ENCODE data around the gene SLC1A5.

SLC1A5 gene

DNA sequence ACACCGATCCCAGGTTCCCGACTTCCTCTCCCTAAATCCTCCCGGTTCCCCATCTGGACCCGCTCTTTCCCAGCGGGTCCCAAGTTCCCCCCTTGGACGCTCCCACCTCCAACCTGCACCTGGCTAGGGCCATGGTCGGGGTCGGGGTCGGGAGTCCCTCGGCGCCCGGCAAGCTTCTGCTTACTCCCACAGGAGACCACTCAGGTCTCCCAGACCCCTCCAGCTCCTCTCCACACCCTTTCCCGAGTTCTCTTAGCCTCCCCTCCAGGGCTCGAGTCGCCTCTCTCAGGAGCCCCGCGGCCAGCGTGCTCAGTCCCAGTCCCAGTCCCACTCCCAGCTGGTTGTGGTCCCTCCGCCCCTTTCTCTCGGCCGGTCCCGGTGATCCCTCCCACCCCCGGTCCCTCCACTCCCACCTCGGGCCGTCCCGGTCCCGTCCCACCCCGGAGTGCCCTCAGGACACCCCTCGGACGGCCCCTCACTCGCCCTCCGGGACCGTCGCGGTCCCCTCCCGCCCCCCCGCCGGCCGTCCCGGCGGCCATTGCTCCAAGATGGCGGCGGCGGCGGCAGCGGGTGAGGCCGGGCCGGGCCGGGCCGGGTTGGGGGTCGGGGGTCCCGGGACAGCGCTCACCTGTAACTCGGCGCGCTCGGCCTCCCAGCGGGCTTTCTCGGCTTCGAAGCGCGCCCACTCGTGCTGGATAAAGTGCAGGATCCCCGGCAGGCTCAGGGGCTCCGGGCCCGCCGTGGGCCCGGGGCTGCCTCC lies 42.7 kb downstream of the SLC1A5 start, which contains the start of gene FKRP:
FKRP (plus strand) TSS at position 537 of the 760 bp plus-strand sequence. CDS start 9,394 bp downstream, outside the sequence.
- H3K4me1 ChIP-seq (ENCODE audit: control extremely low read depth in 1 of 4, control insufficient read depth in 4 of 4, insufficient read depth in 4 of 4, low read length in 3 of 4) = peaks cover 0 to 26% (median 18%) of the 10 kb centered on the region in 4 experiments
- H3K27me3 ChIP-seq (replicated peaks in 2 of 5; ENCODE audit: control insufficient read depth in 4 of 5, insufficient read depth in 5 of 5, low read length in 4 of 5) = no peaks in the 10 kb centered on the region
- WGBS (ENCODE audit: insufficient coverage) = 0% methylated on average over 53 of the region's 68 CpGs
- POLR2A ChIA-PET = interaction anchor here (1.2 kb wide), 1 partner anchor 16 kb away, joined by 4 read pairs; no protein-coding TSS in a partner anchor
- no peak for DNase-seq
- peak within 1 kb of the TSS; percentile 54 to 89 for H3K27ac ChIP-seq (ENCODE audit: insufficient read depth in 1 of 2, low read depth in 1 of 2, low read length in 2 of 2, poor library complexity in 1 of 2, severe bottlenecking in 2 of 2)
- CTCF ChIA-PET = interaction anchor here (0.8 to 1.4 kb wide), 2 partner anchors 8 to 11 kb away, joined by 3 read pairs; no protein-coding TSS in a partner anchor
- H3K36me3 ChIP-seq (ENCODE audit: control insufficient read depth in 4 of 4, insufficient read depth in 4 of 4, low read length in 3 of 4) = peaks cover 0 to 11% (median 2%) of the 10 kb centered on the region in 4 experiments
- no peaks in the 10 kb centered on the region for H3K9me3 ChIP-seq (ENCODE audit: control extremely low read depth in 1 of 5, control insufficient read depth in 4 of 5, insufficient read depth in 2 of 5, low read depth in 1 of 5, low read length in 4 of 5)
- peak within 1 kb of the TSS; percentile 58 to 93 (median 89) for H3K4me3 ChIP-seq (ENCODE audit: control insufficient read depth in 1 of 7, extremely low read depth in 1 of 7, insufficient read depth in 4 of 7, low read depth in 2 of 7, low read length in 6 of 7)

DNA sequence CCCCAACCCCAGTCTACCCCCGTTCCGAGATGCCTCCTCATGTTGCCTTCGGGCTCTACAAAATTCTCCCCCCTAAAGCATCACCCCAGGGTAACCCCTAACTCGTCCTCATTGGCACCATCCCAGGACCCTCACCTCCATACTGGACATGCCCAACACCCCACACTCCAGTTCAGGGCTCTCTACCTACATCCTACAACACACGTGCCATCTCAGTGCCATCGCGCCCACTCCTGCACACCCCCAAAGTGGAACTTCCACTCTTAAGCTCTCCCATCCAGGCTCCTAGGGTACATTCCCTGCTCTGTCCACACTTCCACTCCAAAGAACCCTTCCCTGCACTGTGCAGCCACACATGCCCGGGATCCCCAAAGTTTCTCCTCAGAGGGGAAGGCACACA lies 43.4 kb downstream of the SLC1A5 start:
- ChIA-PET POLR2A (interaction anchor here (1.2 kb wide), 1 partner anchor 15 kb away, joined by 4 read pairs; no protein-coding TSS in a partner anchor), CTCF (interaction anchor here (0.8 to 1.4 kb wide), 4 partner anchors 9 to 96 kb away, joined by 3 to 10 read pairs (median 3); no protein-coding TSS in a partner anchor)
- DNase-seq = no peak
- H3K27me3 ChIP-seq (replicated peaks in 2 of 5; ENCODE audit: control insufficient read depth in 4 of 5, insufficient read depth in 5 of 5, low read length in 4 of 5) = no peaks in the 10 kb centered on the region
- peak overlapping the region in 1 of 2 experiments; percentile 89 for H3K27ac ChIP-seq (ENCODE audit: insufficient read depth in 1 of 2, low read depth in 1 of 2, low read length in 2 of 2, poor library complexity in 1 of 2, severe bottlenecking in 2 of 2)
- no peaks in the 10 kb centered on the region for H3K9me3 ChIP-seq (ENCODE audit: control extremely low read depth in 1 of 5, control insufficient read depth in 4 of 5, insufficient read depth in 2 of 5, low read depth in 1 of 5, low read length in 4 of 5)
- WGBS (ENCODE audit: insufficient coverage) = 38% methylated on average over 8 of the region's 8 CpGs
- H3K4me1 ChIP-seq (ENCODE audit: control extremely low read depth in 1 of 4, control insufficient read depth in 4 of 4, insufficient read depth in 4 of 4, low read length in 3 of 4) = peaks cover 0 to 26% (median 17%) of the 10 kb centered on the region in 4 experiments
- peaks cover 0 to 13% (median 5%) of the 10 kb centered on the region in 4 experiments for H3K36me3 ChIP-seq (ENCODE audit: control insufficient read depth in 4 of 4, insufficient read depth in 4 of 4, low read length in 3 of 4)
- peak overlapping the region; percentile 58 to 93 (median 89) for H3K4me3 ChIP-seq (ENCODE audit: control insufficient read depth in 1 of 7, extremely low read depth in 1 of 7, insufficient read depth in 4 of 7, low read depth in 2 of 7, low read length in 6 of 7)

DNA sequence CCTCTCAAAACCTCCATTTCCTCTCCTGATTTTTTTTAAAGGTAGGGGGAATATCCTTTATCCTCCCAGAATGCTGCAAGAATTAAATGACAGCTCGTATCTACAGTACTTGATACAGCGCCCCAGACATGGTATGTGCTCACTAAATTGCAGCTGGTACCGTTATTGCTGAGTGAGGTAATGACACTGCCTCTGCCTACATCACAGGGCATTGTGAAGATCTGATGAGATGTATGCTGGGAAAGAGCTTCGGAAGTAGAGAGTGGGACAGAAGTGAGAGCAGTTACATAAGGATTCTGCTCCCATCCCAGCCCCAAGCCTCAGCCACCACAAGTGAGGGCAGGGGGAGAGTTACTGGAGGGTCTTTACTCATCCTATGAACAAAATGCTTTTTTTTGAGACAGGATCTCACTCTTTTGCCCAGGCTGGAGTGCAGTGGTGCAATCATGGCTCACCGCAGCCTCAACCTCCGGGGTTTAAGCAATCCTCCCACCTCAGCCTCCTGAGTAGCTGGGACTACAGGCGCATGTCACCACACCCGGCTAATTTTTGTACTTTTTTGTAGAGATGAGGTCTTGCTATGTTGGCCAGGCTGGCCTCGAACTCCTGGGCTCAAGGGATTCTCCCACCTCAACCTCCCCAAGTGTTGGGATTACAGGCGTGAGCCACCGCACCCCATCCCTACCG lies 44.2 kb downstream of the SLC1A5 start:
- POLR2A ChIA-PET = interaction anchor here (1.8 kb wide), 1 partner anchor 45 kb away, joined by 4 read pairs; the partner anchor contains the start of gene SLC1A5
- Histone ChIP-seq H3K4me1 (ENCODE audit: control extremely low read depth in 1 of 4, control insufficient read depth in 4 of 4, insufficient read depth in 4 of 4, low read length in 3 of 4) (peaks cover 0 to 26% (median 17%) of the 10 kb centered on the region in 4 experiments), H3K27me3 (replicated peaks in 2 of 5; ENCODE audit: control insufficient read depth in 4 of 5, insufficient read depth in 5 of 5, low read length in 4 of 5) (no peaks in the 10 kb centered on the region), H3K9me3 (ENCODE audit: control extremely low read depth in 1 of 5, control insufficient read depth in 4 of 5, insufficient read depth in 2 of 5, low read depth in 1 of 5, low read length in 4 of 5) (no peaks in the 10 kb centered on the region), H3K4me3 (ENCODE audit: control insufficient read depth in 1 of 7, extremely low read depth in 1 of 7, insufficient read depth in 4 of 7, low read depth in 2 of 7, low read length in 6 of 7) (peak overlapping the region in 3 of 7 experiments; percentile 58 to 93 (median 91)), H3K27ac (ENCODE audit: insufficient read depth in 1 of 2, low read depth in 1 of 2, low read length in 2 of 2, poor library complexity in 1 of 2, severe bottlenecking in 2 of 2) (no peak overlapping the region), H3K36me3 (ENCODE audit: control insufficient read depth in 4 of 4, insufficient read depth in 4 of 4, low read length in 3 of 4) (peaks cover 4 to 19% (median 8%) of the 10 kb centered on the region in 4 experiments)
- WGBS (ENCODE audit: insufficient coverage) = 95% methylated on average over 6 of the region's 12 CpGs
- DNase-seq = no peak
- CTCF ChIA-PET = interaction anchor here (1.1 to 1.5 kb wide), 6 partner anchors 8 to 97 kb away, joined by 3 to 10 read pairs (median 3); no protein-coding TSS in a partner anchor

DNA sequence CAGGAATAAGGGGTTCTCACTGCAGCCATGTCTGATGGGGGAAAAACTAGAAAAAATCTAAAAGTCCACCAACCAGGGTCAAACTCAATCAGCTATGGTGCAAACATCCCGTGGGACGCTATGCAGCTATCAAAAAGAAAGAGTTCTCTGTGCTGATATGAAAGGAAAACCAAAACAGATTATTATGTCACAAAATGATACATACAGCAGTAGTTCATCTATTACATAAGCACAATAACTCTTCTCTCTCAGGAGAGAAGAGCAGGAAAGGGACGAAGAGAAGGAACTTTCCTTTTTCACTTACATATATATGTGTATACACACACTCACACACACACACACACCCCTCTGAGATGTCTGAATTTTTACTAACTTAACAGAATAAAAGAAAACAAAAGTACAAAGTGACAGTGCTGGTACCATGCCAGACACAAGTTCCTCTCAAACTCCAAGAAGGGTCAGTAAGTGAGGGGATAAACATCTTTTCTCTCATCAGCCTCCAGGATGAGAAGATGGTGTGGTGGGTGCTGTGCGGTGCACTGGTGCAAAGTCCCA lies 45.4 kb downstream of the SLC1A5 start:
- Histone ChIP-seq H3K4me3 (ENCODE audit: control insufficient read depth in 1 of 7, extremely low read depth in 1 of 7, insufficient read depth in 4 of 7, low read depth in 2 of 7, low read length in 6 of 7) (no peak overlapping the region), H3K4me1 (ENCODE audit: control extremely low read depth in 1 of 4, control insufficient read depth in 4 of 4, insufficient read depth in 4 of 4, low read length in 3 of 4) (peaks cover 0 to 26% (median 17%) of the 10 kb centered on the region in 4 experiments), H3K27me3 (replicated peaks in 2 of 5; ENCODE audit: control insufficient read depth in 4 of 5, insufficient read depth in 5 of 5, low read length in 4 of 5) (no peaks in the 10 kb centered on the region), H3K36me3 (ENCODE audit: control insufficient read depth in 4 of 4, insufficient read depth in 4 of 4, low read length in 3 of 4) (peaks cover 2 to 31% (median 14%) of the 10 kb centered on the region in 4 experiments), H3K9me3 (ENCODE audit: control extremely low read depth in 1 of 5, control insufficient read depth in 4 of 5, insufficient read depth in 2 of 5, low read depth in 1 of 5, low read length in 4 of 5) (no peaks in the 10 kb centered on the region), H3K27ac (ENCODE audit: insufficient read depth in 1 of 2, low read depth in 1 of 2, low read length in 2 of 2, poor library complexity in 1 of 2, severe bottlenecking in 2 of 2) (no peak overlapping the region)
- WGBS (ENCODE audit: insufficient coverage) = 100% methylated on average over 1 of the region's 4 CpGs
- DNase-seq = no peak
- ChIA-PET CTCF (interaction anchor here (1.1 to 2.4 kb wide), 6 partner anchors 9 to 129 kb away, joined by 3 to 14 read pairs (median 3); no protein-coding TSS in a partner anchor), POLR2A (interaction anchor here (0.6 to 1.8 kb wide), 2 partner anchors 46 to 311 kb away, joined by 3 to 4 read pairs; partner anchors contain the start of gene SLC1A5)

DNA sequence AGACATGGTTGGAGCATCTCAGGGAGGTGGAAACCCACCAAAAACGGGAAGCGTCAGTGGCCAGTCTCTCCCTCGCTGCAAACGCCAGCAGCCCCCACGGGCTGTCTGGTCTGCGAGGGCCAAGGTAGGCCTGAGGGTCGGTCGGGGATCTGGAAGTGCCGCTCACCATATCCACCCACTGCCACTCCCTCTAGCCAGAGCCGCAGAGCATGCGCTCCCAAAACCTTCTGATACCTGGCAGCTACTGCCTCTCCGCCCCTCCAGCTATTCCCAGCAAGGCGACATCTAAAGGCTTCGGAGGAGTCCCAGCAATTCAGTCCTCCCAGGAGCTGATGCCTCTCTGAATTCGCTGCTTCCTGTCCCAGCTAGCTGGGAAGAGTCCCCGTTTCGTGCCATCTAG lies 46.9 kb downstream of the SLC1A5 start:
- no peaks in the 10 kb centered on the region for H3K9me3 ChIP-seq (ENCODE audit: control extremely low read depth in 1 of 5, control insufficient read depth in 4 of 5, insufficient read depth in 2 of 5, low read depth in 1 of 5, low read length in 4 of 5)
- no peak for DNase-seq
- 90% methylated on average over 13 of the region's 17 CpGs for WGBS (ENCODE audit: insufficient coverage)
- CTCF ChIA-PET = interaction anchor here (1.2 to 2.4 kb wide), 9 partner anchors 9 to 78 kb away, joined by 3 to 14 read pairs (median 6); no protein-coding TSS in a partner anchor
- H3K27ac ChIP-seq (ENCODE audit: insufficient read depth in 1 of 2, low read depth in 1 of 2, low read length in 2 of 2, poor library complexity in 1 of 2, severe bottlenecking in 2 of 2) = no peak overlapping the region
- no peak overlapping the region for H3K4me3 ChIP-seq (ENCODE audit: control insufficient read depth in 1 of 7, extremely low read depth in 1 of 7, insufficient read depth in 4 of 7, low read depth in 2 of 7, low read length in 6 of 7)
- POLR2A ChIA-PET = interaction anchor here (0.9 kb wide), 1 partner anchor 11 kb away, joined by 3 read pairs; no protein-coding TSS in a partner anchor
- peaks cover 0 to 20% (median 15%) of the 10 kb centered on the region in 4 experiments for H3K4me1 ChIP-seq (ENCODE audit: control extremely low read depth in 1 of 4, control insufficient read depth in 4 of 4, insufficient read depth in 4 of 4, low read length in 3 of 4)
- H3K27me3 ChIP-seq (replicated peaks in 2 of 5; ENCODE audit: control insufficient read depth in 4 of 5, insufficient read depth in 5 of 5, low read length in 4 of 5) = no peaks in the 10 kb centered on the region
- H3K36me3 ChIP-seq (ENCODE audit: control insufficient read depth in 4 of 4, insufficient read depth in 4 of 4, low read length in 3 of 4) = peaks cover 2 to 46% (median 26%) of the 10 kb centered on the region in 4 experiments

DNA sequence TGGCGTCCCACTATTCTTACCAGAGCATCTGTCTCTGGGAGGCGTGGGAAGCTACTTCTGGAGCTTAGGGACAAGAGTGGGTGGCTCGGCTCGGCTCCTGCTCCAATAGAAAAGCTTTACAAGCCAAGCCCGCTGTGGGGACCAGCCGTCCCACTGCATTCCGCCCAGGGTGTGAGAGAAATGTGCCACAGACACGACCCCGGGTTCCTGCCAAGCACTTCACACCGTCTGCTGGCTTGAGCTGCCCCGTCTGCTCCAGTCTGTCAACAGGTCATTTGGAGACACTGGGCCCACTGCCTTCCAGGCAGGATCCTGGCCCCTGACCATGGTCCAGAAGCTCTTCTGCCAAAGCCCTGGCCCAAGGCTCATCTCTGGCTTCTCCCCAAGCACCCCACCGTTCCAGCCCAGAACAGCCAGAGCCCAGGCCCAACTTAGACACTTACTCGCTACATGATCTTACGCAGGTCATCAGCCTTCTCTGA lies 49.1 kb downstream of the SLC1A5 start:
- WGBS (ENCODE audit: insufficient coverage) = 96% methylated on average over 14 of the region's 14 CpGs
- ChIA-PET CTCF (interaction anchor here (0.7 to 1.4 kb wide), 3 partner anchors 11 to 137 kb away, joined by 3 to 11 read pairs (median 5); no protein-coding TSS in a partner anchor), POLR2A (no interaction called here)
- peaks cover 0 to 13% (median 4%) of the 10 kb centered on the region in 4 experiments for H3K4me1 ChIP-seq (ENCODE audit: control extremely low read depth in 1 of 4, control insufficient read depth in 4 of 4, insufficient read depth in 4 of 4, low read length in 3 of 4)
- no peaks in the 10 kb centered on the region for H3K9me3 ChIP-seq (ENCODE audit: control extremely low read depth in 1 of 5, control insufficient read depth in 4 of 5, insufficient read depth in 2 of 5, low read depth in 1 of 5, low read length in 4 of 5)
- H3K4me3 ChIP-seq (ENCODE audit: control insufficient read depth in 1 of 7, extremely low read depth in 1 of 7, insufficient read depth in 4 of 7, low read depth in 2 of 7, low read length in 6 of 7) = no peak overlapping the region
- no peaks in the 10 kb centered on the region for H3K27me3 ChIP-seq (replicated peaks in 2 of 5; ENCODE audit: control insufficient read depth in 4 of 5, insufficient read depth in 5 of 5, low read length in 4 of 5)
- no peak for DNase-seq
- H3K27ac ChIP-seq (ENCODE audit: insufficient read depth in 1 of 2, low read depth in 1 of 2, low read length in 2 of 2, poor library complexity in 1 of 2, severe bottlenecking in 2 of 2) = peak overlapping the region in 1 of 2 experiments; percentile 22
- H3K36me3 ChIP-seq (ENCODE audit: control insufficient read depth in 4 of 4, insufficient read depth in 4 of 4, low read length in 3 of 4) = peaks cover 2 to 53% (median 31%) of the 10 kb centered on the region in 4 experiments
